Osteoblast (primary cell): Measurements from ENCODE around the gene ZNF195. TPM values are rescaled to one million over a fixed set of nuclear protein-coding genes. Genes with fewer than 3 reads are reported as not detected.

Experiments
- DNase-seq: peaks from one replicate; pipeline ENCODE4 v3.0.0; 2011; ENCODE audit warnings: low spot score, mixed read lengths; ENCODE audit not compliant: insufficient read length; ENCODE audit errors: missing footprints
- H2AFZ ChIP-seq: 2 replicates; pipeline ENCODE4 v1.6.0; 2011; ENCODE audit warnings: mild to moderate bottlenecking, low read length
- H3K27ac ChIP-seq: 2 replicates; pipeline ENCODE4 v1.5.1; 2011; ENCODE audit warnings: mild to moderate bottlenecking, low read depth, low read length, moderate library complexity
- H3K27me3 ChIP-seq: 2 replicates; pipeline ENCODE4 v1.6.0; 2012; ENCODE audit warnings: mild to moderate bottlenecking, control low read depth, inconsistent platforms, low read length, moderate library complexity; ENCODE audit not compliant: insufficient read depth
- H3K36me3 ChIP-seq: 2 replicates; pipeline ENCODE4 v1.5.1; 2011; ENCODE audit warnings: mild to moderate bottlenecking, low read length, control low read depth, moderate library complexity; ENCODE audit not compliant: insufficient read depth
- H3K4me1 ChIP-seq: 2 replicates; pipeline ENCODE4 v1.5.1; 2011; ENCODE audit warnings: mild to moderate bottlenecking, low read length, control low read depth, moderate library complexity; ENCODE audit not compliant: insufficient read depth
- H3K4me2 ChIP-seq: 2 replicates; pipeline ENCODE4 v1.6.0; 2011; ENCODE audit warnings: mild to moderate bottlenecking, low read length; ENCODE audit not compliant: insufficient read depth
- H3K4me3 ChIP-seq: fragments of 200-600 bp; sonication (generic); 3 replicates; pipeline ENCODE4 v1.5.1; 2012; ENCODE audit warnings: mild to moderate bottlenecking, low read length, inconsistent platforms; ENCODE audit not compliant: insufficient read depth
- H3K79me2 ChIP-seq: 2 replicates; pipeline ENCODE4 v1.6.0; 2012; ENCODE audit warnings: mild to moderate bottlenecking, low read length, control low read depth, inconsistent platforms; ENCODE audit not compliant: insufficient read depth
- H3K9me3 ChIP-seq: 2 replicates; pipeline ENCODE4 v1.5.1; 2011; ENCODE audit warnings: low read depth, low read length, control low read depth
- H4K20me1 ChIP-seq: 2 replicates; pipeline ENCODE4 v1.6.0; 2012; ENCODE audit warnings: mild to moderate bottlenecking, low read length, control low read depth; ENCODE audit not compliant: insufficient read depth
- CTCF ChIP-seq: IDR thresholded peaks from 2 replicates; pipeline ENCODE4 v1.5.1; 2011; ENCODE audit warnings: mild to moderate bottlenecking, low read depth, low read length, moderate library complexity; ENCODE audit errors: extremely low read depth
- total RNA-seq: library from RNA; depleted of rRNA; stranded (reverse); fragments of >200 nt; gene quantifications from 2 replicates; pipeline ENCODE4 v1.2.3, GENCODE V29; 2012

The ZNF195 gene
- total RNA-seq, 1 donor = 19.2 TPM

GRCh38 chr11:3357994-3358676, 20.8 kb downstream of the ZNF195 start:
- Histone ChIP-seq H3K27me3 (no peaks in the 10 kb centered on the region), H4K20me1 (no peaks in the 10 kb centered on the region), H3K4me3 (no peak overlapping the region), H3K4me2 (no peak overlapping the region), H3K9me3 (peaks cover 52% of the 10 kb centered on the region), H3K27ac (no peak overlapping the region), H2AFZ (no peak overlapping the region), H3K36me3 (peaks cover 42% of the 10 kb centered on the region), H3K4me1 (no peaks in the 10 kb centered on the region), H3K79me2 (no peaks in the 10 kb centered on the region)
- DNase-seq = no peak
- TF ChIP-seq CTCF = no peak

- Histone ChIP-seq H3K4me1 (no peaks in the 10 kb centered on the region), H3K79me2 (no peaks in the 10 kb centered on the region), H3K4me3 (no peak overlapping the region), H3K27ac (no peak overlapping the region), H3K27me3 (no peaks in the 10 kb centered on the region), H3K36me3 (peaks cover 34% of the 10 kb centered on the region), H2AFZ (no peak overlapping the region), H4K20me1 (no peaks in the 10 kb centered on the region), H3K9me3 (peaks cover 48% of the 10 kb centered on the region), H3K4me2 (no peak overlapping the region)
- DNase-seq = no peak
- no peak for TF ChIP-seq CTCF
These were observed 21.6 kb downstream of the ZNF195 start for GRCh38 chr11:3357302-3357701.

- no peaks in the 10 kb centered on the region for H4K20me1 ChIP-seq
- TF ChIP-seq CTCF = no peak
- H3K27ac ChIP-seq = no peak overlapping the region
- H3K36me3 ChIP-seq = peaks cover 29% of the 10 kb centered on the region
- peaks cover 47% of the 10 kb centered on the region for H3K9me3 ChIP-seq
- H3K4me3 ChIP-seq = no peak overlapping the region
- H3K4me1 ChIP-seq = no peaks in the 10 kb centered on the region
- H2AFZ ChIP-seq = no peak overlapping the region
- H3K79me2 ChIP-seq = no peaks in the 10 kb centered on the region
- H3K4me2 ChIP-seq = no peak overlapping the region
- no peak for DNase-seq
- H3K27me3 ChIP-seq = no peaks in the 10 kb centered on the region
These were observed 22.1 kb downstream of the ZNF195 start for GRCh38 chr11:3356858-3357257.

GRCh38 chr11:3353066-3353465, 25.9 kb downstream of the ZNF195 start:
- no peak for DNase-seq
- no peak overlapping the region for H3K4me2 ChIP-seq
- no peak overlapping the region for H2AFZ ChIP-seq
- no peaks in the 10 kb centered on the region for H3K36me3 ChIP-seq
- peaks cover 16% of the 10 kb centered on the region for H3K9me3 ChIP-seq
- H3K4me1 ChIP-seq = no peaks in the 10 kb centered on the region
- H3K4me3 ChIP-seq = no peak overlapping the region
- H3K27me3 ChIP-seq = no peaks in the 10 kb centered on the region
- H3K79me2 ChIP-seq = no peaks in the 10 kb centered on the region
- no peak for TF ChIP-seq CTCF
- no peaks in the 10 kb centered on the region for H4K20me1 ChIP-seq
- no peak overlapping the region for H3K27ac ChIP-seq
